22Rv1 (cell line): ENCODE results near the gene WDR35.

Experiments
- ZFX ChIP-seq: fragments of 450-650 bp; IDR thresholded peaks from 2 replicates; pipeline ENCODE4 v1.6.1; 2017; ENCODE audit warnings: antibody characterized with exemption, borderline replicate concordance
- TF ChIP-seq, protein P1 (sequence below): fragments of 450-650 bp; IDR thresholded peaks from 2 replicates; pipeline ENCODE4 v1.5.1; 2017; ENCODE audit warnings: mild to moderate bottlenecking

- TF ChIP-seq, protein P1, sequence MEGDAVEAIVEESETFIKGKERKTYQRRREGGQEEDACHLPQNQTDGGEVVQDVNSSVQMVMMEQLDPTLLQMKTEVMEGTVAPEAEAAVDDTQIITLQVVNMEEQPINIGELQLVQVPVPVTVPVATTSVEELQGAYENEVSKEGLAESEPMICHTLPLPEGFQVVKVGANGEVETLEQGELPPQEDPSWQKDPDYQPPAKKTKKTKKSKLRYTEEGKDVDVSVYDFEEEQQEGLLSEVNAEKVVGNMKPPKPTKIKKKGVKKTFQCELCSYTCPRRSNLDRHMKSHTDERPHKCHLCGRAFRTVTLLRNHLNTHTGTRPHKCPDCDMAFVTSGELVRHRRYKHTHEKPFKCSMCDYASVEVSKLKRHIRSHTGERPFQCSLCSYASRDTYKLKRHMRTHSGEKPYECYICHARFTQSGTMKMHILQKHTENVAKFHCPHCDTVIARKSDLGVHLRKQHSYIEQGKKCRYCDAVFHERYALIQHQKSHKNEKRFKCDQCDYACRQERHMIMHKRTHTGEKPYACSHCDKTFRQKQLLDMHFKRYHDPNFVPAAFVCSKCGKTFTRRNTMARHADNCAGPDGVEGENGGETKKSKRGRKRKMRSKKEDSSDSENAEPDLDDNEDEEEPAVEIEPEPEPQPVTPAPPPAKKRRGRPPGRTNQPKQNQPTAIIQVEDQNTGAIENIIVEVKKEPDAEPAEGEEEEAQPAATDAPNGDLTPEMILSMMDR: no peak
- TF ChIP-seq ZFX: no peak
Observed at GRCh38 chr2:19894134-19894792, 95.6 kb downstream of the WDR35 start.
